T-helper 2 cell treated with Interferon-gamma antibody and Interleukin-4, amounts not matched to agents 5 μg/mL and 100 μg/mL, for 36 hours (primary cell): ENCODE data around the gene GSTA3.
"Not testable (repeated sequence)": the region's sequence is repeated elsewhere in the genome, so short reads cannot be mapped to it uniquely, and the experiment has no call there.

Experiments used
- DNase-seq: peaks from one replicate; pipeline ENCODE4 v3.0.0; 2021; ENCODE audit warnings: low spot score
- H3K27ac Mint-ChIP-seq: one replicate; pipeline ENCODE4 v1.8.0; 2021; ENCODE audit warnings: mild to moderate bottlenecking, mixed read lengths
- H3K27me3 Mint-ChIP-seq: one replicate; pipeline ENCODE4 v1.8.0; 2021; ENCODE audit warnings: low read depth, mixed read lengths
- H3K36me3 Mint-ChIP-seq: one replicate; pipeline ENCODE4 v1.8.0; 2021; ENCODE audit warnings: low read depth, mixed read lengths
- H3K4me1 Mint-ChIP-seq: one replicate; pipeline ENCODE4 v1.8.0; 2021; ENCODE audit warnings: low read depth, mixed read lengths
- H3K4me3 Mint-ChIP-seq: one replicate; pipeline ENCODE4 v1.8.0; 2022; ENCODE audit warnings: mild to moderate bottlenecking, moderate library complexity, mixed read lengths
- H3K9me3 Mint-ChIP-seq: one replicate; pipeline ENCODE4 v1.8.0; 2021; ENCODE audit warnings: mixed read lengths

Gene GSTA3

DNA sequence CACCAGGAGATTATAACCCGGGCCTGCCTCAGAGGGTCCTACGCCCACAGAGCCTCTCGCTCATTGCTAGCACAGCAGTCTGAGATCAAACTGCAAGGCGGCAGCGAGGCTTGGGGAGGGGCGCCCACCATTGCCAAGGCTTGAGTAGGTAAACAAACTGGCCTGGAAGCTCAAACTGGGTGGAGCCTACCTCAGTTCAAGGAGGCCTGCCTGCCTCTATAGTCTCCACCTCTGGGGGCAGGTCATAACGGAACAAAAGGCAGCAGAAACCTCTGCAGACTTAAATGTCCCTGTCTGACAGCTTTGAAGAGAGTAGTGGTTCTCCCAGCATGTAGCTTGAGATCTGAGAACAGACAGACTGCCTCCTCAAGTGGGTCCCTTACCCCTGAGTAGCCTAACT lies 48.3 kb downstream of the GSTA3 start:
- H3K27ac Mint-ChIP-seq, H3K9me3 Mint-ChIP-seq, DNase-seq, H3K36me3 Mint-ChIP-seq, H3K4me1 Mint-ChIP-seq, H3K4me3 Mint-ChIP-seq: not testable (repeated sequence)
- H3K27me3 Mint-ChIP-seq = peaks cover 30% of the 10 kb centered on the region

DNA sequence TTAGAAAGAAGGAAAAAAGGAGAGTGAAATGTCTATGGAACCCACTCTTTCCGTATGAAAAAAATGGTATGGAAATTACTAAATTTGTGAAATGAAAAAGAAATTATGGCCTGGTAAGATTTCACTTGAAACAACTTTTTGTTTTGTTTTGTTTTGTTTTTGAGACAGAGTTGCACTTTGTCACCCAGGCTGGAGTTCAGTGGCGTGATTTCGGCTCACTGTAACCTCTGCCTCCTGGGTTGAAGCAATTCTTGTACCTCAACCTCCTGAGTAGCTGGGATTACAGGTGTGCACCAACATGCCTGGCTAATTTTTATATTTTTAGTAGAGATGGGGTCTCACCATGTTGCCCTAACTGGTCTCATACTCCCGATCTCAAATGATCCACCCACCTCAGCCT lies 51.1 kb downstream of the GSTA3 start:
- Mint-ChIP-seq H3K27me3 (peaks cover 33% of the 10 kb centered on the region), H3K36me3 (no peaks in the 10 kb centered on the region), H3K27ac (no peak overlapping the region), H3K4me3 (no peak overlapping the region), H3K9me3 (no peaks in the 10 kb centered on the region), H3K4me1 (no peaks in the 10 kb centered on the region)
- DNase-seq = no peak

DNA sequence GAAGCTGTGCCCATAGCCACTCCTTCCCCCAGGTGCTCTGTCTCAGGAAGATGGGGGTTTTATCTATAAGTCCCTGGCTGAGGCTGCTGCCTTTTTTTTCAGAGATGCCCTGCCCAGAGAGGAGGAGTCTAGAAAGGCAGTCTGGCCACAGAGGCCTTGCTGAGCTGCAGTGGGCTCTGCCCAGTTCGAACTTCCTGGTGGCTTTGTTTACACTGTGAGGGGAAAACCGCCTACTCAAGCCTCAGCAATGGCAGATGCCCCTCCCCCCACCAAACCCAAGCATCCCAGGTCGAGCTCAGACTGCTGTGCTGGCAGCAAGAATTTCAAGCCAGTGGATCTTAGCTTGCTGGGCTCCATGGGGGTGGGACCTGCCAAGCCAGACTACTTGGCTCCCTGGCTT lies 53.4 kb downstream of the GSTA3 start:
- H3K27ac Mint-ChIP-seq = not testable (repeated sequence)

DNA sequence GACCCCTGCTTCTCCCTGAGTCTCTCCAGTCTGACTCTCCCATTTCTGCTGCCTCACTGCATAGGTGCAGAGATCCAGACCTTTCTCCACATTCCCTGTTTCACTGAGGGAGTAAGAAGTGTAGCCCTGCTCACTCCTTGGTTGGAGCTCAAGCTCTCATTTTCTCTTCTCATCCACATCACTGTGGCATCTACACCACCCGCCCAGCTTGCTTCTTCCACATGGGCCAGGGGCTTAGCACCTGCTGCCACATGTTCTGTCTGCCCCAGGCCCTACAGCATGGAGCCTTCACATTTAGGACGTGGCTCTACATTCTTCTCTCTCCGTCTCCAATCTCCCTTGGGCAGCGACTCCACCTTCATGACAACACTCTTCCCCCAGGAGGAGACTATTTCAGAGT lies 60.4 kb downstream of the GSTA3 start:
- Mint-ChIP-seq H3K27me3 (peaks cover 22% of the 10 kb centered on the region), H3K4me1 (no peaks in the 10 kb centered on the region), H3K27ac (no peak overlapping the region), H3K36me3 (no peaks in the 10 kb centered on the region), H3K4me3 (no peak overlapping the region), H3K9me3 (no peaks in the 10 kb centered on the region)
- no peak for DNase-seq

More for the DNA sequence above, 53.4 kb downstream of the GSTA3 start:
- not testable (repeated sequence) for H3K9me3 Mint-ChIP-seq, H3K4me3 Mint-ChIP-seq, H3K4me1 Mint-ChIP-seq, H3K36me3 Mint-ChIP-seq, DNase-seq
- peaks cover 36% of the 10 kb centered on the region for H3K27me3 Mint-ChIP-seq
